OCI-LY3 (cell line): ENCODE measurements around the gene LRP2.

ENCODE experiments used
- EZH2phosphoT487 ChIP-seq: fragments of 200-600 bp; shearing (Covaris generic); IDR thresholded peaks from 2 replicates; pipeline ENCODE4 v1.6.1; 2018; ENCODE audit warnings: antibody characterized with exemption, mixed run types, low read depth
- TF ChIP-seq, protein P1 (sequence below): fragments of 200-600, 300-600 bp; sonication (generic); IDR thresholded peaks from 2 replicates; pipeline ENCODE4 v1.5.1; 2014; ENCODE audit warnings: antibody characterized with exemption, low read length, low read depth

GRCh38 chr2:169160926-169161481 lies 201.3 kb downstream of the LRP2 start:
- TF ChIP-seq, protein P1, sequence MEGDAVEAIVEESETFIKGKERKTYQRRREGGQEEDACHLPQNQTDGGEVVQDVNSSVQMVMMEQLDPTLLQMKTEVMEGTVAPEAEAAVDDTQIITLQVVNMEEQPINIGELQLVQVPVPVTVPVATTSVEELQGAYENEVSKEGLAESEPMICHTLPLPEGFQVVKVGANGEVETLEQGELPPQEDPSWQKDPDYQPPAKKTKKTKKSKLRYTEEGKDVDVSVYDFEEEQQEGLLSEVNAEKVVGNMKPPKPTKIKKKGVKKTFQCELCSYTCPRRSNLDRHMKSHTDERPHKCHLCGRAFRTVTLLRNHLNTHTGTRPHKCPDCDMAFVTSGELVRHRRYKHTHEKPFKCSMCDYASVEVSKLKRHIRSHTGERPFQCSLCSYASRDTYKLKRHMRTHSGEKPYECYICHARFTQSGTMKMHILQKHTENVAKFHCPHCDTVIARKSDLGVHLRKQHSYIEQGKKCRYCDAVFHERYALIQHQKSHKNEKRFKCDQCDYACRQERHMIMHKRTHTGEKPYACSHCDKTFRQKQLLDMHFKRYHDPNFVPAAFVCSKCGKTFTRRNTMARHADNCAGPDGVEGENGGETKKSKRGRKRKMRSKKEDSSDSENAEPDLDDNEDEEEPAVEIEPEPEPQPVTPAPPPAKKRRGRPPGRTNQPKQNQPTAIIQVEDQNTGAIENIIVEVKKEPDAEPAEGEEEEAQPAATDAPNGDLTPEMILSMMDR: no peak
- no peak for TF ChIP-seq EZH2phosphoT487
